SU-DHL-6 (cell line): ENCODE measurements around the gene CPED1.

Source experiments
- H2AFZ ChIP-seq: fragments of 200-600 bp; sonication (generic); 2 replicates; pipeline ENCODE4 v1.6.1; 2014; ENCODE audit warnings: low read depth, mild to moderate bottlenecking, moderate library complexity, mixed read lengths, antibody characterized with exemption, low read length; ENCODE audit not compliant: severe bottlenecking
- H3F3A ChIP-seq: fragments of 200-600 bp; shearing (Covaris generic); 2 replicates; pipeline ENCODE4 v1.6.0; 2016; ENCODE audit warnings: antibody characterized with exemption, mild to moderate bottlenecking; ENCODE audit not compliant: insufficient read depth
- H3K27ac ChIP-seq: fragments of 200-600 bp; sonication (generic); 2 replicates; pipeline ENCODE4 v1.5.1; 2016; ENCODE audit warnings: low read depth, mild to moderate bottlenecking, low read length, moderate library complexity, mixed read lengths
- H3K27me3 ChIP-seq: fragments of 200-600 bp; sonication (generic), shearing (Covaris generic); 2 replicates; pipeline ENCODE4 v1.6.0; 2014; ENCODE audit warnings: mild to moderate bottlenecking, low read length
- H3K36me3 ChIP-seq: fragments of 200-600 bp; sonication (generic); 2 replicates; pipeline ENCODE4 v1.6.1; 2014; ENCODE audit warnings: mild to moderate bottlenecking, low read length, mixed read lengths
- H3K4me2 ChIP-seq: fragments of 300-600, 200-600 bp; shearing (Covaris generic), sonication (generic); 2 replicates; pipeline ENCODE4 v1.6.0; 2014; ENCODE audit warnings: low read length, low read depth, mild to moderate bottlenecking; ENCODE audit not compliant: poor library complexity, severe bottlenecking
- H3K4me3 ChIP-seq: fragments of 200-600 bp; sonication (generic); 2 replicates; pipeline ENCODE4 v1.5.1; 2014; ENCODE audit warnings: antibody characterized with exemption, low read length, mild to moderate bottlenecking, mixed read lengths; ENCODE audit not compliant: insufficient read depth, poor library complexity, severe bottlenecking
- H3K79me2 ChIP-seq: fragments of 200-600 bp; sonication (generic); 2 replicates; pipeline ENCODE4 v1.6.1; 2014; ENCODE audit warnings: mild to moderate bottlenecking, low read length, moderate library complexity; ENCODE audit not compliant: insufficient read depth
- H3K9ac ChIP-seq: fragments of 200-600 bp; sonication (generic); 2 replicates; pipeline ENCODE4 v1.7.0; 2014; ENCODE audit warnings: mild to moderate bottlenecking, low read length
- H3K9me2 ChIP-seq: fragments of 200-600 bp; sonication (generic); replicated peaks from 2 replicates; pipeline ENCODE4 v1.6.1; 2014; ENCODE audit warnings: low read length; ENCODE audit not compliant: insufficient read depth
- H3K9me3 ChIP-seq: fragments of 200-600 bp; sonication (generic); 2 replicates; pipeline ENCODE4 v1.6.1; 2014; ENCODE audit warnings: low read length, mixed read lengths; ENCODE audit not compliant: insufficient read depth
- H4K20me1 ChIP-seq: fragments of 200-600 bp; sonication (generic); 2 replicates; pipeline ENCODE4 v1.6.1; 2014; ENCODE audit warnings: low read depth, mild to moderate bottlenecking, antibody characterized with exemption, low read length, moderate library complexity, mixed read lengths
- CTCF ChIP-seq: fragments of 200-600 bp; sonication (generic); IDR thresholded peaks from one replicate; pipeline ENCODE4 v1.5.1; 2017; ENCODE audit warnings: antibody characterized with exemption, mild to moderate bottlenecking, low read length, moderate library complexity; ENCODE audit not compliant: insufficient read depth, poor library complexity, severe bottlenecking
- EZH2phosphoT487 ChIP-seq: fragments of 200-600 bp; sonication (generic), shearing (Covaris generic); conservative IDR thresholded peaks from 2 replicates; pipeline ENCODE4 v1.6.1; 2018; ENCODE audit warnings: mild to moderate bottlenecking, antibody characterized with exemption, low read length, moderate library complexity, mixed read lengths

CPED1 gene

GRCh38 chr7:120998520-120998919 lies 10.0 kb downstream of the CPED1 start:
- no peaks in the 10 kb centered on the region for H3K9me3 ChIP-seq
- no peak overlapping the region for H3K9ac ChIP-seq
- no peak overlapping the region for H3K27ac ChIP-seq
- H3K27me3 ChIP-seq, result no peaks in the 10 kb centered on the region
- H2AFZ ChIP-seq, result no peak overlapping the region
- no peaks in the 10 kb centered on the region for H3K9me2 ChIP-seq
- no peaks in the 10 kb centered on the region for H3K36me3 ChIP-seq
- H3K4me3 ChIP-seq, result no peak overlapping the region
- TF ChIP-seq CTCF (no peak), EZH2phosphoT487 (no peak)
- no peaks in the 10 kb centered on the region for H3K79me2 ChIP-seq
- H3F3A ChIP-seq, result no peaks in the 10 kb centered on the region
- no peak overlapping the region for H3K4me2 ChIP-seq
- no peaks in the 10 kb centered on the region for H4K20me1 ChIP-seq

- Histone ChIP-seq H3K9me2 (no peaks in the 10 kb centered on the region), H4K20me1 (no peaks in the 10 kb centered on the region), H3K4me2 (no peak overlapping the region), H3K9ac (no peak overlapping the region), H3F3A (no peaks in the 10 kb centered on the region), H3K27ac (no peak overlapping the region), H3K9me3 (no peaks in the 10 kb centered on the region), H3K4me3 (no peak overlapping the region), H3K27me3 (no peaks in the 10 kb centered on the region), H2AFZ (no peak overlapping the region), H3K36me3 (no peaks in the 10 kb centered on the region), H3K79me2 (no peaks in the 10 kb centered on the region)
- TF ChIP-seq CTCF, result no peak
- TF ChIP-seq EZH2phosphoT487, result no peak
Observed at GRCh38 chr7:120998996-120999565, 10.6 kb downstream of the CPED1 start.

- no peaks in the 10 kb centered on the region for H3K27me3 ChIP-seq
- H4K20me1 ChIP-seq, result no peaks in the 10 kb centered on the region
- no peak overlapping the region for H3K27ac ChIP-seq
- no peak overlapping the region for H3K4me3 ChIP-seq
- no peaks in the 10 kb centered on the region for H3K36me3 ChIP-seq
- no peaks in the 10 kb centered on the region for H3K79me2 ChIP-seq
- H3K9ac ChIP-seq, result no peak overlapping the region
- TF ChIP-seq EZH2phosphoT487 (no peak), CTCF (no peak)
- H3K9me2 ChIP-seq, result no peaks in the 10 kb centered on the region
- H3K4me2 ChIP-seq, result no peak overlapping the region
- no peaks in the 10 kb centered on the region for H3F3A ChIP-seq
- no peak overlapping the region for H2AFZ ChIP-seq
- H3K9me3 ChIP-seq, result no peaks in the 10 kb centered on the region
Observed at GRCh38 chr7:121000081-121000983, 11.8 kb downstream of the CPED1 start.
